ENCODE measurements around the gene ISM2. TPM values are rescaled to one million over a fixed set of nuclear protein-coding genes. Genes with fewer than 3 reads are reported as not detected.

ISM2 gene
- polyA plus RNA-seq, 1 experiment, result 0.07 TPM

- CTCF ChIA-PET, result interaction anchor here (1.3 kb wide), 1 partner anchor 19 kb away, joined by 5 read pairs; no protein-coding TSS in a partner anchor
- Histone ChIP-seq H3K27me3 (ENCODE audit: control insufficient read depth, insufficient read depth, low read length) (no peaks in the 10 kb centered on the region), H3K4me3 (ENCODE audit: low read depth, low read length) (no peak overlapping the region), H3K36me3 (ENCODE audit: control insufficient read depth, insufficient read depth, low read length) (peaks cover 21% of the 10 kb centered on the region)
- no peak for DNase-seq (ENCODE audit: low read depth)
- TF ChIP-seq CTCF (IDR thresholded peaks at IDR 0.05; ENCODE audit: insufficient read depth, low read depth, low read length), result no peak
- POLR2A ChIA-PET, result no interaction called here
Observed at GRCh38 chr14:77439861-77440260, 58.8 kb downstream of the ISM2 start.

GRCh38 chr14:77438596-77438995 lies 60.0 kb downstream of the ISM2 start:
- peaks cover 21% of the 10 kb centered on the region for H3K36me3 ChIP-seq (ENCODE audit: control insufficient read depth, insufficient read depth, low read length)
- ChIA-PET CTCF (interaction anchor here (0.9 to 1.3 kb wide), 4 partner anchors 12 to 241 kb away, joined by 3 to 5 read pairs (median 4); no protein-coding TSS in a partner anchor), POLR2A (no interaction called here)
- no peaks in the 10 kb centered on the region for H3K27me3 ChIP-seq (ENCODE audit: control insufficient read depth, insufficient read depth, low read length)
- no peak for DNase-seq (ENCODE audit: low read depth)
- no peak overlapping the region for H3K4me3 ChIP-seq (ENCODE audit: low read depth, low read length)
- TF ChIP-seq CTCF (IDR thresholded peaks at IDR 0.05; ENCODE audit: insufficient read depth, low read depth, low read length), result no peak

- no peaks in the 10 kb centered on the region for H3K27me3 ChIP-seq (ENCODE audit: control insufficient read depth, insufficient read depth, low read length)
- no peak for TF ChIP-seq CTCF (IDR thresholded peaks at IDR 0.05; ENCODE audit: insufficient read depth, low read depth, low read length)
- no peak for DNase-seq (ENCODE audit: low read depth)
- CTCF ChIA-PET, result interaction anchor here (1.0 kb wide), 1 partner anchor 24 kb away, joined by 3 read pairs; no protein-coding TSS in a partner anchor
- POLR2A ChIA-PET, result no interaction called here
- peaks cover 7% of the 10 kb centered on the region for H3K36me3 ChIP-seq (ENCODE audit: control insufficient read depth, insufficient read depth, low read length)
- no peak overlapping the region for H3K4me3 ChIP-seq (ENCODE audit: low read depth, low read length)
Observed at GRCh38 chr14:77436042-77436441, 62.6 kb downstream of the ISM2 start.

- no peak overlapping the region for H3K4me3 ChIP-seq (ENCODE audit: low read depth, low read length)
- CTCF ChIA-PET, result interaction anchor here (1.3 to 1.5 kb wide), 2 partner anchors 12 to 62 kb away, joined by 3 to 5 read pairs; no protein-coding TSS in a partner anchor
- no peaks in the 10 kb centered on the region for H3K27me3 ChIP-seq (ENCODE audit: control insufficient read depth, insufficient read depth, low read length)
- TF ChIP-seq CTCF (IDR thresholded peaks at IDR 0.05; ENCODE audit: insufficient read depth, low read depth, low read length), result no peak
- POLR2A ChIA-PET, result no interaction called here
- DNase-seq (ENCODE audit: low read depth), result no peak
- H3K36me3 ChIP-seq (ENCODE audit: control insufficient read depth, insufficient read depth, low read length), result peaks cover 21% of the 10 kb centered on the region
Observed at GRCh38 chr14:77426396-77426795, 72.2 kb downstream of the ISM2 start.

- DNase-seq (ENCODE audit: low read depth), result no peak
- CTCF ChIA-PET, result no interaction called here
- Histone ChIP-seq H3K27me3 (ENCODE audit: control insufficient read depth, insufficient read depth, low read length) (no peaks in the 10 kb centered on the region), H3K36me3 (ENCODE audit: control insufficient read depth, insufficient read depth, low read length) (peaks cover 21% of the 10 kb centered on the region), H3K4me3 (ENCODE audit: low read depth, low read length) (no peak overlapping the region)
- TF ChIP-seq CTCF (IDR thresholded peaks at IDR 0.05; ENCODE audit: insufficient read depth, low read depth, low read length), result no peak
- POLR2A ChIA-PET, result no interaction called here
Observed at GRCh38 chr14:77424862-77425261, 73.8 kb downstream of the ISM2 start.

Small RNA genes within 50 kb of the gene (small RNA-seq; reads per million reads assigned to genes)
- gene RF00404 (ENCODE audit: insufficient read length, low read depth, low replicate concordance) (not detected), gene RN7SL587P (ENCODE audit: insufficient read length, low read depth, low replicate concordance) (not detected)

Other genes with a start within 250 kb of the ISM2 start
- gene NGB, start 227.6 kb downstream of the ISM2 start, polyA plus RNA-seq (2011; rRNA removed), result 0.05 TPM in 1 of 2 replicates, not detected in the other
- gene POMT2, start 177.9 kb downstream of the ISM2 start, polyA plus RNA-seq (2011; rRNA removed), result 17.4 and 23.3 TPM in 2 replicates
- 18.9 and 31.5 TPM in 2 replicates for gene GSTZ1, start 177.8 kb downstream of the ISM2 start, polyA plus RNA-seq (2011; rRNA removed)
- 4.2 and 6.6 TPM in 2 replicates for gene TMED8, start 121.7 kb downstream of the ISM2 start, polyA plus RNA-seq (2011; rRNA removed)
- gene SAMD15, start 121.4 kb downstream of the ISM2 start, polyA plus RNA-seq (2011; rRNA removed), result 0.34 and 1.4 TPM in 2 replicates
- 0.16 and 0.18 TPM in 2 replicates for gene NOXRED1, start 75.3 kb downstream of the ISM2 start, polyA plus RNA-seq (2011; rRNA removed)
- 31.3 and 38.4 TPM in 2 replicates for gene VIPAS39, start 41.2 kb downstream of the ISM2 start, polyA plus RNA-seq (2011; rRNA removed)
- 90.1 and 126 TPM in 2 replicates for gene AHSA1, start 40.7 kb downstream of the ISM2 start, polyA plus RNA-seq (2011; rRNA removed)
- gene SPTLC2, start 117.8 kb upstream of the ISM2 start, polyA plus RNA-seq (2011; rRNA removed), result 38.3 and 43.8 TPM in 2 replicates
- 9.2 and 12.2 TPM in 2 replicates for gene ALKBH1, start 209.2 kb upstream of the ISM2 start, polyA plus RNA-seq (2011; rRNA removed)
- 162 and 231 TPM in 2 replicates for gene SLIRP, start 209.3 kb upstream of the ISM2 start, polyA plus RNA-seq (2011; rRNA removed)